ENCODE data around the gene L3MBTL2. TPM values are rescaled to one million over a fixed set of nuclear protein-coding genes. Genes with fewer than 3 reads are reported as not detected.

The L3MBTL2 gene
- total and polyA plus RNA-seq, 2 of the 13 experiments (the other 11 are each of a cell fraction or from before 2014, with no cell fraction given), result 13.8 to 33.7 TPM

DNA sequence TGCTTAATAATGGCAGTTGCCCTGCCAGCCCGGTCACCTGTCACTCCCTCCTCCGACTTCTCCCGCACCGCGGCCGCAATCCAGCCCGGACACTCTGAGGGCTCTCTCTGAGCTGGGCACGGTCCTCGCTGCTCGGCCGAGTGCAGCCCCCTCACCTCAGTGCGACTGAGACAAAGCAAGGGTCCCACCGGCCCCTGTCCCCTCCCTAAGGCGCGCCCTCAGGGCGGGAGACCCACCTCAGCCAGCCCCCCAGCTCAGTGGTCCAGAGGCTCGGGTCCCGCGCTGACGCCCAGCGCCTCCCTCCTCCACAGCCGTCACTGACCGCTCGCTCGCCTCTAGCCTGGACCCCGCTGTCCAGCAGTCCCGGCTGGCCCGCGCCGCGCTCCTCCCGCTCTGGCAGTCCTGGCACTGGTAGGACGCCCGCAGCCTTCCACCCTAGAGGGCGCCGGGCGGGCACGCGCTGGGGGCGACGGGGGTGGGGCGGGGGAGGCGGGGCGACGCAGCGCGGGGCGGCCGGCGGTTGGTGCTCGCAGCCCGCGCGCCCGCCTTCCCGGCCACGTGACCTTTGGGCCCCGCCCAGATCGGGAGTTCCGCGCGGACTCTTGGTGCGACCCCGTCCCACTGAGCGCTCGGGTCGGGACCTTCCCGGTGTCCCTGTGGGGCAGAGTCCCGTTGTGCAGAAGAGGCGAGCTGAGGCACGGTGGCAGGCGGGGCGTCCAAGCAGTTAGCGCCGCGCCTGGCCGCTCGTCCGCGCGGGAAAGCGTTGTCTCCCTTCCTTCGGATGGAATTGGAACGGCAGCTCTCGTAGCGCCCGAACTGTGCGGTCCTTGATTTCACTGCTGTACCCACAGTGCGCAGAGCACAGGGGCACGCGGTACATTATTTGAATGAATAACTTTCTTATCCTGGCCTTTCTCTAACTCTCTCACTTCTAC, 7.8 kb upstream of the L3MBTL2 start (continued):
- TF ChIP-seq, protein P1, sequence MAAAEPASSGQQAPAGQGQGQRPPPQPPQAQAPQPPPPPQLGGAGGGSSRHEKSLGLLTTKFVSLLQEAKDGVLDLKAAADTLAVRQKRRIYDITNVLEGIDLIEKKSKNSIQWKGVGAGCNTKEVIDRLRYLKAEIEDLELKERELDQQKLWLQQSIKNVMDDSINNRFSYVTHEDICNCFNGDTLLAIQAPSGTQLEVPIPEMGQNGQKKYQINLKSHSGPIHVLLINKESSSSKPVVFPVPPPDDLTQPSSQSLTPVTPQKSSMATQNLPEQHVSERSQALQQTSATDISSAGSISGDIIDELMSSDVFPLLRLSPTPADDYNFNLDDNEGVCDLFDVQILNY (CRISPR knock-in tag; conservative IDR thresholded peaks at IDR 0.05), result no peak
- no peak for TF ChIP-seq KLF11 (CRISPR knock-in tag; IDR thresholded peaks at IDR 0.05)

DNA sequence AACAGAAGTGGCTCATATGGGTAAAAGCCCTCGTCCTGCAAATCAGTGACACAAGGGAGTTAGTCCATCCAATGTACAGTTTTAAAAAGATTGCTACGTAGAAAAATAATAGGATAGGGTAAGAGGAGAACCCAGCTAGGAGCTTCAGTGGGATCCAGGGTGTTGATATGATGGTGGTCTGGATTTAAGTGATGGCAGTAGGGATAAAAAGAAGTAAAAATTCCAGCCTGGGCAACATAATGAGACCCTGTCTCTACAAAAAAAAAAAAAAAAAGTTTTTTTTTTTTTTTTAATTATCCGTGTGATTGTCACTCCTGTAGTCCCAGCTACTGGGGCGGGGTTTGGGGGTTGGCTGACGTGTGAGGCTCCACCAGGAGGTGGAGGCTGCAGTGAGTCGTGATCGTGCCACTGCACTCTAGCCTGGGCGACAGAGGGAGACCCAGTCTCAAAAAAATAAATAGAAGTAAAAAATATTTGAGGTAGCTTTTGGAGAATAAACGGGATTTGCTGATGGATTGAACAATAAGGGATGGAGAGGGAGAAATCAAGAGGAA, 7.0 kb upstream of the L3MBTL2 start:
- H3K9ac ChIP-seq (ENCODE audit: insufficient read depth, low read depth, low read length), result peak overlapping the region; percentile 49; the same call in 1 of the 2 replicates
- ChIA-PET POLR2A (no interaction called here), CTCF (ENCODE audit: low intra/inter-chr PET ratio, low total read pairs) (no interaction called here)
- H3K9me3 ChIP-seq (ENCODE audit: low read length), result no peaks in the 10 kb centered on the region
- peak; percentile 25; the same call in 2 of the 3 replicates for ATAC-seq
- H4K20me1 ChIP-seq (ENCODE audit: insufficient read depth, low read length), result no peaks in the 10 kb centered on the region
- no peak overlapping the region for H3K27ac ChIP-seq (ENCODE audit: extremely low read length, insufficient read depth, low read length)
- no peak for FAIRE-seq
- peaks cover 0 to 2% of the 10 kb centered on the region in 2 experiments; a peak in 1 of 5 replicates for H3K27me3 ChIP-seq (ENCODE audit: control insufficient read depth in 1 of 2, insufficient read depth in 2 of 2, low read length in 2 of 2)
- peak overlapping the region; percentile 78 for H2AFZ ChIP-seq (ENCODE audit: low read length)
- no TSS peak for BruUV-seq (replicated peaks)
- no peaks in the 10 kb centered on the region for H3K36me3 ChIP-seq (replicated peaks in 1 of 2; ENCODE audit: control insufficient read depth in 1 of 2, insufficient read depth in 2 of 2, low read length in 2 of 2)
- H3K79me2 ChIP-seq (ENCODE audit: insufficient read depth, low read length), result no peaks in the 10 kb centered on the region
- intact Hi-C loops (cut with micrococcal nuclease; ENCODE audit: unreplicated experiment) (no loop called here), in situ Hi-C loops (cut with HindIII; ENCODE audit: extremely low pct_ligation_motif_present, low pct_unique_long_range_greater_than_20kb) (no loop called here)
- WGBS (ENCODE audit: low lambda C conversion rate), result 2% methylated on average over 9 of the region's 9 CpGs
- H3K4me1 ChIP-seq (ENCODE audit: insufficient read depth, low read length), result peaks cover 37% of the 10 kb centered on the region
- H3K4me2 ChIP-seq (ENCODE audit: low read depth, low read length), result peak overlapping the region; percentile 81
- TF ChIP-seq, protein P2, sequence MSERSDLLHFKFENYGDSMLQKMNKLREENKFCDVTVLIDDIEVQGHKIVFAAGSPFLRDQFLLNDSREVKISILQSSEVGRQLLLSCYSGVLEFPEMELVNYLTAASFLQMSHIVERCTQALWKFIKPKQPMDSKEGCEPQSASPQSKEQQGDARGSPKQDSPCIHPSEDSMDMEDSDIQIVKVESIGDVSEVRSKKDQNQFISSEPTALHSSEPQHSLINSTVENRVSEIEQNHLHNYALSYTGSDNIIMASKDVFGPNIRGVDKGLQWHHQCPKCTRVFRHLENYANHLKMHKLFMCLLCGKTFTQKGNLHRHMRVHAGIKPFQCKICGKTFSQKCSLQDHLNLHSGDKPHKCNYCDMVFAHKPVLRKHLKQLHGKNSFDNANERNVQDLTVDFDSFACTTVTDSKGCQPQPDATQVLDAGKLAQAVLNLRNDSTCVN (CRISPR knock-in tag; IDR thresholded peaks at IDR 0.05; ENCODE audit: borderline replicate concordance), result 0 out of 2 replicates have a peak, but pooled peaks have one; percentile 2
- TF ChIP-seq ZNF589 (CRISPR knock-in tag; conservative IDR thresholded peaks at IDR 0.05) (0 out of 2 replicates have a peak, but pooled peaks have one; percentile 2), HES4 (CRISPR knock-in tag; IDR thresholded peaks at IDR 0.05; ENCODE audit: borderline replicate concordance) (no peak), HOXA9 (CRISPR knock-in tag; IDR thresholded peaks at IDR 0.05; ENCODE audit: borderline replicate concordance) (0 out of 2 replicates have a peak, but pooled peaks have one; percentile 15), ZNF326 (CRISPR knock-in tag; IDR thresholded peaks at IDR 0.05; ENCODE audit: borderline replicate concordance) (no peak), GFI1 (CRISPR knock-in tag; IDR thresholded peaks at IDR 0.05; ENCODE audit: borderline replicate concordance) (0 out of 2 replicates have a peak, but pooled peaks have one; percentile 5), PHF5A (CRISPR knock-in tag; IDR thresholded peaks at IDR 0.05; ENCODE audit: low read depth, unreplicated experiment) (no peak), ZNF292 (CRISPR knock-in tag; IDR thresholded peaks at IDR 0.05; ENCODE audit: borderline replicate concordance, low read depth) (peak; percentile 4; the same call in 1 of the 2 replicates)
- peak overlapping the region; percentile 58 to 87 (median 61) for H3K4me3 ChIP-seq (replicated peaks in 1 of 3; ENCODE audit: insufficient read depth in 1 of 3, low read depth in 2 of 3, low read length in 3 of 3)
- DNase-seq (ENCODE audit: low spot score), result no peak
